ENCODE measurements around the gene KRT72. TPM values are rescaled to one million over a fixed set of nuclear protein-coding genes. Genes with fewer than 3 reads are reported as not detected.

The KRT72 gene
- total and polyA plus RNA-seq, 2 of the 13 experiments (the other 11 are each of a cell fraction or from before 2014, with no cell fraction given), result not detected

GRCh38 chr12:52541709-52542108, 59.6 kb downstream of the KRT72 start:
- H3K36me3 ChIP-seq (replicated peaks in 1 of 2; ENCODE audit: control insufficient read depth in 1 of 2, insufficient read depth in 2 of 2, low read length in 2 of 2), result no peaks in the 10 kb centered on the region
- H3K27me3 ChIP-seq (ENCODE audit: control insufficient read depth in 1 of 2, insufficient read depth in 2 of 2, low read length in 2 of 2), result peaks cover 3 to 6% of the 10 kb centered on the region in 2 experiments; a peak in 2 of 5 replicates
- H3K79me2 ChIP-seq (ENCODE audit: insufficient read depth, low read length), result no peaks in the 10 kb centered on the region
- H3K9ac ChIP-seq (ENCODE audit: insufficient read depth, low read depth, low read length), result no peak overlapping the region
- H3K4me3 ChIP-seq (replicated peaks in 1 of 3; ENCODE audit: insufficient read depth in 1 of 3, low read depth in 2 of 3, low read length in 3 of 3), result no peak overlapping the region
- DNase-seq (ENCODE audit: low spot score) (no peak), FAIRE-seq (no peak), ATAC-seq (no peak)
- no TSS peak for BruUV-seq (replicated peaks)
- TF ChIP-seq ZNF629 (CRISPR knock-in tag; conservative IDR thresholded peaks at IDR 0.05), result no peak
- TF ChIP-seq HOMEZ (CRISPR knock-in tag; IDR thresholded peaks at IDR 0.05; ENCODE audit: low read depth), result no peak
- no peak for TF ChIP-seq RELA (CRISPR knock-in tag; IDR thresholded peaks at IDR 0.05)
- no peaks in the 10 kb centered on the region for H3K4me1 ChIP-seq (ENCODE audit: insufficient read depth, low read length)
- intact Hi-C loops (cut with micrococcal nuclease; ENCODE audit: unreplicated experiment), result no loop called here
- CTCF ChIA-PET (ENCODE audit: low intra/inter-chr PET ratio, low total read pairs), result no interaction called here
- H2AFZ ChIP-seq (ENCODE audit: low read length), result no peak overlapping the region
- H3K9me3 ChIP-seq (ENCODE audit: low read length), result no peaks in the 10 kb centered on the region
- in situ Hi-C loops (cut with HindIII; ENCODE audit: extremely low pct_ligation_motif_present, low pct_unique_long_range_greater_than_20kb), result loop anchor here (25.0 kb wide), 1 partner anchor 404 kb away; no protein-coding TSS in a partner anchor
- H4K20me1 ChIP-seq (ENCODE audit: insufficient read depth, low read length), result no peaks in the 10 kb centered on the region
- no peak overlapping the region for H3K4me2 ChIP-seq (ENCODE audit: low read depth, low read length)
- no peak overlapping the region for H3K27ac ChIP-seq (ENCODE audit: extremely low read length, insufficient read depth, low read length)
- POLR2A ChIA-PET, result no interaction called here
- WGBS (ENCODE audit: low lambda C conversion rate), result 5% methylated on average over 4 of the region's 5 CpGs

DNA sequence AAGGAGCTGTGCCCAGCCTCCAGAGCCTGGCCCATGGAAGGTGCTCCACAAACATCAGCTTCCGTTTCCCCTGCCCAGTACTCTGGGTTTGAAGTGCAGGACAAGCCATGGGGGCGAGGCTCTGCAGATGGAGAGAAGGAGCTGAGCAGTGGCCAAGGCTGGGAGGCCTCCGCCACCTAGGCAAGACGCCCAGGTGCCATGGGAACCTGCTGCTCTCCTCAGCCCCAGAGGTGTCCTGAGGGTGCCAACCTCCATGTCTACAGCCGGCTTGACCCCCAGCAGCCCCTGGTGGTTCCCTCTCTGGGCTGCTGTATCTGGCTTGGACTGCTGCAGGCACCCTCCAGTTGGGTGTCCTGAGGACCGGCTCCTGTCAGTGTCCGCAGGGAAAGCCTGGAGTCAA, 60.7 kb downstream of the KRT72 start:
- CTCF ChIA-PET (ENCODE audit: low intra/inter-chr PET ratio, low total read pairs), result no interaction called here
- Histone ChIP-seq H3K79me2 (ENCODE audit: insufficient read depth, low read length) (no peaks in the 10 kb centered on the region), H2AFZ (ENCODE audit: low read length) (no peak overlapping the region), H3K27me3 (ENCODE audit: control insufficient read depth in 1 of 2, insufficient read depth in 2 of 2, low read length in 2 of 2) (peaks cover 3 to 6% of the 10 kb centered on the region in 2 experiments; a peak in 2 of 5 replicates), H3K27ac (ENCODE audit: extremely low read length, insufficient read depth, low read length) (no peak overlapping the region), H3K4me2 (ENCODE audit: low read depth, low read length) (no peak overlapping the region), H3K4me3 (replicated peaks in 1 of 3; ENCODE audit: insufficient read depth in 1 of 3, low read depth in 2 of 3, low read length in 3 of 3) (no peak overlapping the region), H3K4me1 (ENCODE audit: insufficient read depth, low read length) (no peaks in the 10 kb centered on the region), H4K20me1 (ENCODE audit: insufficient read depth, low read length) (no peaks in the 10 kb centered on the region), H3K9ac (ENCODE audit: insufficient read depth, low read depth, low read length) (no peak overlapping the region), H3K36me3 (replicated peaks in 1 of 2; ENCODE audit: control insufficient read depth in 1 of 2, insufficient read depth in 2 of 2, low read length in 2 of 2) (no peaks in the 10 kb centered on the region), H3K9me3 (ENCODE audit: low read length) (no peaks in the 10 kb centered on the region)
- no TSS peak for BruUV-seq (replicated peaks)
- FAIRE-seq (no peak), ATAC-seq (no peak), DNase-seq (ENCODE audit: low spot score) (no peak)
- in situ Hi-C loops (cut with HindIII; ENCODE audit: extremely low pct_ligation_motif_present, low pct_unique_long_range_greater_than_20kb) (loop anchor here (25.0 kb wide), 1 partner anchor 403 kb away; no protein-coding TSS in a partner anchor), intact Hi-C loops (cut with micrococcal nuclease; ENCODE audit: unreplicated experiment) (no loop called here)
- WGBS (ENCODE audit: low lambda C conversion rate), result no CpG with 5 or more reads among the region's 7 CpGs
- POLR2A ChIA-PET, result no interaction called here
- TF ChIP-seq ZFP90 (CRISPR knock-in tag; IDR thresholded peaks at IDR 0.05; ENCODE audit: borderline replicate concordance), result no peak
- no peak for TF ChIP-seq RFX3 (CRISPR knock-in tag; IDR thresholded peaks at IDR 0.05)
- no peak for TF ChIP-seq TERF1 (CRISPR knock-in tag; IDR thresholded peaks at IDR 0.05)
- no peak for TF ChIP-seq GPN1 (CRISPR knock-in tag; IDR thresholded peaks at IDR 0.05; ENCODE audit: borderline replicate concordance)
- TF ChIP-seq ZNF441 (CRISPR knock-in tag; IDR thresholded peaks at IDR 0.05; ENCODE audit: borderline replicate concordance), result no peak
- TF ChIP-seq THAP7 (CRISPR knock-in tag; IDR thresholded peaks at IDR 0.05), result no peak
- no peak for TF ChIP-seq NR2F1 (CRISPR knock-in tag; IDR thresholded peaks at IDR 0.05)
- TF ChIP-seq ZNF264 (CRISPR knock-in tag; IDR thresholded peaks at IDR 0.05), result no peak
- TF ChIP-seq MTF1 (CRISPR knock-in tag; IDR thresholded peaks at IDR 0.05), result no peak
- no peak for TF ChIP-seq MTERF4 (CRISPR knock-in tag; IDR thresholded peaks at IDR 0.05)
- no peak for TF ChIP-seq GABPB1 (CRISPR knock-in tag; IDR thresholded peaks at IDR 0.05)
- TF ChIP-seq ZNF841 (CRISPR knock-in tag; IDR thresholded peaks at IDR 0.05; ENCODE audit: borderline replicate concordance), result no peak
- TF ChIP-seq BHLHE40 (IDR thresholded peaks at IDR 0.05; ENCODE audit: low read length), result no peak
